Umbilical cord (tissue), 2 donors: Measurements from ENCODE around the gene SHC2. TPM values are rescaled to one million over a fixed set of nuclear protein-coding genes. Genes with fewer than 3 reads are reported as not detected.

ENCODE experiments used
- DNase-seq: peaks from one replicate; pipeline ENCODE4 v3.0.0-alpha.2; 2015; ENCODE audit warnings: low spot score
- total RNA-seq: library from RNA; depleted of rRNA; stranded (reverse); fragments of >200 nt; gene quantifications from one replicate; pipeline ENCODE4 v1.2.3, GENCODE V29; 2014; ENCODE audit warnings: low replicate concordance; ENCODE audit not compliant: insufficient read depth

Gene SHC2
- total RNA-seq, 1 donor from 2014 or later, result 11.1 TPM

- DNase-seq, result no peak
Measured at GRCh38 chr19:374183-374885, 86.5 kb downstream of the SHC2 start.

DNA sequence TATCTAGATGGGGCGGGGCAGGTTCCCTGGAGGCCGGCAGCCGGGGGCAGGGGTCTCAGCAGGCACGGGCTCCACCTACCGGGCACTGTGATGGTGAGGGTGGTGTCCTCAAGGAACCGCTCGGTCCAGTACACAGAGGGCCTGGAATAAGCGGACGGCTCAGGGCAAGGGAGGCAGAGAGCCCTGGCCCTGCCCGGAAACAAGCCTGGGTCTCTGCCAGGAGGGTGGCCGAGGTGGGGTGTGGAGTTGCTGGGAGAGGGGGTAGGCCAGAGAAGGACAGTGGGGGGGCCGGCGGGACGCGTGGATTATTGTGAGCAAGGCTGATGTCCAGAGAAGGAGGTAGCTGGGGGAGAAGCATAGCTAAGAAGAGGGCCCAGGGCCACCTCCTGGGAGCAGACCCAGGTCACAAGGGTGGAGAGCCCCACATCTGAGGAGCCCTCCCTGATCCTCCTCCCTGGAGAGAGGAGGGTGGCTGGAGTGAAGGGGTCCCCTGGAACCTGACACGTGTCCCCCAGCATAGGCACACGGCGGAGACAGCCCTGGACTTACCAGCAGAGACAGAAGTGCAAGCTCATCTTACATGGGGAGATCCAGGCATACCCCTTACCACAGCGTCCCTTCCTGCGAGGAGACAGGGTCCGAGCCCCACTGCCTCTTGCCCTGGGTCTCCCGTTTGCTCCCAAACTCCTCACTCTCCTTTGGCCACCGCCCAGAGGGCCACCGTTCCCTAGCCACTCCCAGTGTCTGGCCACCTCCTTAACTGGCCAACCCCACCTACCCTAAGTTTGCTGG is 87.2 kb downstream of the SHC2 start:
- no peak for DNase-seq

DNA sequence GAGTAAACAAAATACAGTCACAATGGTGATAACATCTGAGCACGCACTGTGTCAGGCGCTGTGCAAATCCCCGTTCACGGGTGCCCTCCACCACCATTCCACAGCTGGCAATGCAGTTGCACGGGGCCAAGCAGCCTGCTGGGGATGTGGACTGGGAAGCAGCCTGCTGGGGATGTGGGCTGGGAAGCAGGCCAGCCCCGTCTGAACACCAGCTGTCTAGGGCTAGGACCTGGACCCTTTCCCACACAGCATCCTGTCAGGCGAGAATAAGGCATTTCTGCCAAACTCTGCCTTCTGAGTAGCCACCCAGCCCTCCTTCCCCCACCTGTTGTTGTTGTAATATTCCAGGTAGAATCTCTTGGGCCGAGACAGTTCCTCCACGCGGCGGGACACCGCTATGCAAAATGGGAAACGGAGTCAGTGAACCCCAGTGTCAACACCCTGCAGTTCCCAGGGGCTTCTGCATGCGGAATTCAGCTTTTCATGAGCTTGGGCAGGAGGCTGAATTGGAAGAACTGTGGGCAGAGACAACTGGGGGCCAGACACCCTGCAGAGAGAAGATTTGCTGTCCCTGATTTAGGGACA is 88.4 kb downstream of the SHC2 start:
- peak; percentile 80 for DNase-seq

GRCh38 chr19:371501-372168 is 89.2 kb downstream of the SHC2 start:
- no peak for DNase-seq

GRCh38 chr19:370641-371330 is 90.0 kb downstream of the SHC2 start:
- DNase-seq, result no peak

DNA sequence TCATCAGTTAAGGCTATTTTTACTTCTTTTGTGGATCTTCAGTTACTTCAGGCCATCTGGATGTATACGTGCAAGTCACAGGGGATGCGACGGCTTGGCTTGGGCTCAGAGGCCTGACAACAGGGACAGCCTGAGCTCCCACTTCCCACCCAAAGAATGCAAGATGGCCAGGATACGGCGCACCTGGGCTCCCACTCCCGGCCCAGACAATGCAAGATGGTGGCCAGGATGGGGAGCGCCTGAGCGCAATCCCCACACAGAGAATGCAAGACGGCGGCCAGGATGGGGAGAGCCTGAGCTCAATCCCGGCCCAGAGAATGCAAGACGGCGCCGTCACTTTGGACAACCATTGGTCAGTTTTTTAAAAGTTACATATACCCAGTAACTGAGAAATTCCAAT is 91.0 kb downstream of the SHC2 start:
- DNase-seq, result no peak

- no peak for DNase-seq
Measured at GRCh38 chr19:369256-369655, 91.6 kb downstream of the SHC2 start.

- no peak for DNase-seq
Measured at GRCh38 chr19:368630-369024, 92.2 kb downstream of the SHC2 start.

GRCh38 chr19:367963-368629 is 92.7 kb downstream of the SHC2 start:
- no peak for DNase-seq

GRCh38 chr19:367561-367960 is 93.3 kb downstream of the SHC2 start:
- no peak for DNase-seq

DNA sequence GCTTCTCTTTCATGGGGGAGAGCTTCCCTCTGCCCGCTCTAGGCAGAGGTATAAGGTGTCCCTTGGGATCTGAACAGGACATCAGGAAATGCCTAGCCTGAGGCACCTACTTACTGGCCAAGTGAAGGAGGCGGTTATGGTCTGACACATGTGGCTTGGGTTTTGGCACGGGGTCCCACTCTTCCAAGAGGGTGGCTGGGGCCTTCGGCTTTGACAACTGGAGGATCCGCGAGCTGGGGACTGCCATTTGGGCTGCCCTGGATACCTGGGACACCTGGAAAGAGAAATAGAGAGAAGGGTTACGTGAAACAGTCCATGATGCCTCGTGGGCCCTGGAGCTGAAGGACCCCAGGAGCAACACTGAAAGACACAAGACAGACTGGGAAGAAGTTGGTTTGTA is 93.9 kb downstream of the SHC2 start:
- no peak for DNase-seq

Other genes with a start within 250 kb of the SHC2 start
- gene PLPP2, start 169.6 kb downstream of the SHC2 start, total RNA-seq, result 0.72 TPM
- gene MIER2, start 116.2 kb downstream of the SHC2 start, total RNA-seq, result 3.4 TPM
- gene C2CD4C, start 51.9 kb downstream of the SHC2 start, total RNA-seq, result 0.96 TPM
- 1.7 TPM for gene MADCAM1, start 35.5 kb upstream of the SHC2 start, total RNA-seq
- gene TPGS1, start 46.5 kb upstream of the SHC2 start, total RNA-seq, result 30.1 TPM
- gene CDC34, start 70.7 kb upstream of the SHC2 start, total RNA-seq, result 74.9 TPM
- gene GZMM, start 83.0 kb upstream of the SHC2 start, total RNA-seq, result not detected
- gene BSG, start 111.6 kb upstream of the SHC2 start, total RNA-seq, result 234 TPM
- 2.4 TPM for gene HCN2, start 128.8 kb upstream of the SHC2 start, total RNA-seq
- 11.8 TPM for gene POLRMT, start 172.5 kb upstream of the SHC2 start, total RNA-seq
- gene FGF22, start 178.8 kb upstream of the SHC2 start, total RNA-seq, result 0.24 TPM
- 1.7 TPM for gene RNF126, start 202.2 kb upstream of the SHC2 start, total RNA-seq
- gene FSTL3, start 215.4 kb upstream of the SHC2 start, total RNA-seq, result 326 TPM
- not detected for gene PRSS57, start 234.4 kb upstream of the SHC2 start, total RNA-seq
- 30.6 TPM for gene PALM, start 247.9 kb upstream of the SHC2 start, total RNA-seq